ENCODE data around the gene MASTL.

The MASTL gene

GRCh38 chr10:27225642-27226257 lies 70.6 kb downstream of the MASTL start:
- no peak for DNase-seq

GRCh38 chr10:27230022-27230421 lies 74.9 kb downstream of the MASTL start:
- DNase-seq, result no peak

GRCh38 chr10:27235706-27236105 lies 80.6 kb downstream of the MASTL start:
- no peak for DNase-seq
